ENCODE results near the gene CPED1.

Gene CPED1

GRCh38 chr7:121331574-121331973 lies 343.1 kb downstream of the CPED1 start:
- no peak for DNase-seq

- DNase-seq, result no peak
Measured at GRCh38 chr7:121334376-121334775, 345.9 kb downstream of the CPED1 start.

DNA sequence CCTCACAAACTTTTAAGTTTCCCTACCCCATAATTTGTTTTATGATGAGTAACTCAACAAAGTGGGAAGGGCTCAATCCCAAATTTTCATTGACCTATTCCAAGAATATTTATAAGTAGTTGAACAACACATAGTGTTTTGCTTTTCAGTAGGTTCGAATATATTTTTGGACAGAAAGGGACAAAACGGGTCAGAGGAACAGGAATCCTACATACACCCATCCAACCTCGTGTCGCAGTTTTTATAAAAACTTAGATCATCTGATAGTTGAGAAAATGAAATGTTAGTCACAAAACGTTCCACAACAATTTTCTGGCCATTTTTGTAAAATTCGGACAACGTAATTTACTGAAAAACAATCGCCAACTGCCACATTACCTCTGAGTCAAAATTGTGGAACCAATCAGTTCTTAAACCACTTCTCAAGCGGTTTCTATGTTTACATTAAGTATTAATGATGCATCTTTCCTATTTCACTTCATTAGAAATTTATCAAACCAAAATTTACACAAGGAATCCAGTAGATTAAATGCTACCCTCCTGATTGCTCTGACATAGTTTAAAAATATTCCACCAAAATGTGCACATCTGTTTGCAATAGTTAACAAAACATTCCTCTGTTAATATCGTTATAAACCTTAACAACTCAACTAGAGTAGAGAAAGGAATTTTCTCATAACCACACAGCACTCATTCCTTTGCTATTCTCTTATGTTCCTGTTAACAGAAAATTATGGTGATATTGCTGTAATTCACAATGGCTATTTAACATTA lies 346.6 kb downstream of the CPED1 start:
- DNase-seq, result no peak

DNA sequence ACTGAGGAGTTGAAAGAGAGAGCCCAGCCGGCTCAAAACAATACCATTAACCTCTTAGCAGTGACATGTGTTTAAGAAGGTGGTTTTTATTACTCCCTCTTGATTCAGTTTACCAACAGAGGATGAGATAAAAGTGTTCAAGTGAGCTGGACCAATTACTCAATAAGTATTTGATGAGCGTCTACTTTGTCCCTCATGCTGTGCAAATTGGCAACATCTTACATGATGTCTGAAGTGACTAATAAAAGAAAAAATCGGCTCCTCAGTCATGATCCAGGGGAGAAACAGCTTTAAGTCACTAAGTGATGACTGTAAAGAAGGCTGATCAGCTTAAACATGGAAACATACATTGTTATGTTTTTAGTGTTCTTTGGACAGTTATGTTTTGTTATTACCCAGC lies 348.1 kb downstream of the CPED1 start:
- no peak for DNase-seq

GRCh38 chr7:121337398-121337797 lies 348.9 kb downstream of the CPED1 start:
- no peak for DNase-seq

GRCh38 chr7:121339082-121339481 lies 350.6 kb downstream of the CPED1 start:
- DNase-seq, result no peak

DNA sequence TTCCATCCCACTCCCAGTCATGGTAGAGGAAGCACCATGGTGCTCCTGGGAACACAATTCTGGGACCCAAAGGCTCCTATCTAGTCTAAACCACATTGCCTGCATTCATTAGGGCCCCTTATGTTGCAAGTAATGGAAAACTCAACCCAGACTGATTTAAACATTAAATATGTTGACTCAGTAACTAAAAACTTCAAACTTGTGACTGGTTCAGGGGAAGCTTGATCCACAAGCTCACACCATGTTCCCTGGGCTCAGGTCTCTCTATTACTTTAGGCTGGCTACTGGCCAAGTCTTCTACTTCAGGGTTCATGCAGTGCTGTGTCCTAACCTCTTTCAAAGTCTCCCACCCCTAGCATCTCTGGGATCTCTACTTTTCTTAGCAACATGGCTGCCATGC lies 353.4 kb downstream of the CPED1 start:
- no peak for DNase-seq

GRCh38 chr7:121342631-121343030 lies 354.1 kb downstream of the CPED1 start:
- no peak for DNase-seq

DNA sequence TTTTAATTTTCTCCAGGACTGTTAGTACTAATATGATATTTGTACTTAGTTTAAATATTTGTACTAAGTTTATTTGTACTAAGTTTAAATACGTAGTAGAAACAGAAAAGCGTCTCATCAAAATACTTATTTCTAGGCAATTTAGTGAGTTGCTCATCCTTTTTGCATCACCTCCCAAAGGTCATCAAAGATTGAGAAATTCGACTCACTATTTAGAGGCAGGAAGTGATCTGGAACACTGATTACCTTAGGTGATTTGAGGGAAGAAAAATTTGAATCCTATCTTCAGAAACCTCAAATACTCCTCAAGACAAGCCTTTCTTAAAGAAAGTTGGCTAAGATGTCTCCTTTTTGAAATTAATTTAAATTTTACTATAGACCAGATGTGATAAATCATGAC lies 354.8 kb downstream of the CPED1 start:
- DNase-seq, result no peak

DNA sequence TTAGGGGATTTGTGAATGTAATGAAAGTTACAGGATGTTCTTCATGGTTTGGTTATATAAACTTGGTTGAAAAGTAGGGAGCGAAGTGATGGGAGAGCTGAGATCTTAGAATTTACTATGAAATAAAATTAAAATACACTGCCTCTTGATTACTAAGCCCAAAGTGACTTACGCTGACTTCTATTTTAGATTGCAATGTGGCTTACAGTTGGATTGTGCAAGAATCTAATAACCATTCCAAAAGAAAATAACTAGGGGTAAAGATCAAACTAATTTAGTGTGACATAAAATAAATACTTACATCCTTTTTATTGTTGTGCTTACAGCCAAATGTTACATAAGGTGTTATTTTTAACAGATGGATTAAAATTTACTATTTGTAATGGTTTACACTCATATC lies 355.6 kb downstream of the CPED1 start:
- no peak for DNase-seq

- no peak for DNase-seq
Measured at GRCh38 chr7:121344497-121344896, 356.0 kb downstream of the CPED1 start.

All from KG1 (cell line).